Medulla oblongata (tissue), 1 donor: Measurements from ENCODE around the gene MTHFS.
A peak's percentile ranks its signal among the peaks of the same experiment; 100 is the strongest.

ENCODE experiments used
- DNase-seq: peaks from one replicate; pipeline ENCODE4 v3.0.0-alpha.2; 2015; ENCODE audit errors: extremely low spot score

Gene MTHFS

GRCh38 chr15:79875213-79875612, 21.6 kb downstream of the MTHFS start:
- DNase-seq: no peak

- no peak for DNase-seq
Observed at GRCh38 chr15:79874242-79874641, 22.6 kb downstream of the MTHFS start.

- no peak for DNase-seq
Observed at GRCh38 chr15:79872358-79873017, 24.3 kb downstream of the MTHFS start.

- no peak for DNase-seq
Observed at GRCh38 chr15:79868554-79868953, 28.3 kb downstream of the MTHFS start.

GRCh38 chr15:79863886-79864285, 32.9 kb downstream of the MTHFS start:
- no peak for DNase-seq

- no peak for DNase-seq
Observed at GRCh38 chr15:79862191-79862590, 34.6 kb downstream of the MTHFS start.

GRCh38 chr15:79860661-79861060, 36.2 kb downstream of the MTHFS start:
- no peak for DNase-seq

- no peak for DNase-seq
Observed at GRCh38 chr15:79858469-79858868, 38.3 kb downstream of the MTHFS start.

- peak; percentile 90 for DNase-seq
Observed at GRCh38 chr15:79853492-79854328, 43.1 kb downstream of the MTHFS start.

- DNase-seq: peak; percentile 72
Observed at GRCh38 chr15:79849789-79850188, 47.0 kb downstream of the MTHFS start.

GRCh38 chr15:79846539-79846938, 50.3 kb downstream of the MTHFS start:
- no peak for DNase-seq

GRCh38 chr15:79844221-79844620, 52.6 kb downstream of the MTHFS start:
- no peak for DNase-seq

- peak; percentile 56 for DNase-seq
Observed at GRCh38 chr15:79837846-79838245, 59.0 kb downstream of the MTHFS start.

- DNase-seq: no peak
Observed at GRCh38 chr15:79834495-79834894, 62.3 kb downstream of the MTHFS start.

- no peak for DNase-seq
Observed at GRCh38 chr15:79832367-79833120, 64.3 kb downstream of the MTHFS start.

- no peak for DNase-seq
Observed at GRCh38 chr15:79831604-79832003, 65.2 kb downstream of the MTHFS start.

- DNase-seq: no peak
Observed at GRCh38 chr15:79829950-79830349, 66.9 kb downstream of the MTHFS start.

- no peak for DNase-seq
Observed at GRCh38 chr15:79828447-79828846, 68.4 kb downstream of the MTHFS start.

- DNase-seq: no peak
Observed at GRCh38 chr15:79826800-79827199, 70.0 kb downstream of the MTHFS start.

- no peak for DNase-seq
Observed at GRCh38 chr15:79824136-79824701, 72.6 kb downstream of the MTHFS start.

GRCh38 chr15:79820820-79821219, 76.0 kb downstream of the MTHFS start:
- DNase-seq: no peak

GRCh38 chr15:79820176-79820575, 76.6 kb downstream of the MTHFS start:
- no peak for DNase-seq
